SK-N-MC (cell line): Measurements from ENCODE around the gene MR1.

Source experiments
- EZH2 ChIP-seq: fragments of 200-600 bp; sonication (generic); IDR thresholded peaks from one replicate; pipeline ENCODE4 v1.6.1; 2017; ENCODE audit warnings: antibody characterized with exemption
- FOXP2 ChIP-seq: optimal IDR thresholded peaks from 2 replicates; pipeline ENCODE3; 2011; ENCODE audit warnings: mild to moderate bottlenecking, moderate library complexity; ENCODE audit not compliant: insufficient read depth; ENCODE audit errors: extremely low read length, control extremely low read depth
- POLR2AphosphoS5 ChIP-seq: IDR thresholded peaks from 2 replicates; pipeline ENCODE4 v1.6.1; 2012; ENCODE audit warnings: mild to moderate bottlenecking, low read depth, low read length, borderline replicate concordance

DNA sequence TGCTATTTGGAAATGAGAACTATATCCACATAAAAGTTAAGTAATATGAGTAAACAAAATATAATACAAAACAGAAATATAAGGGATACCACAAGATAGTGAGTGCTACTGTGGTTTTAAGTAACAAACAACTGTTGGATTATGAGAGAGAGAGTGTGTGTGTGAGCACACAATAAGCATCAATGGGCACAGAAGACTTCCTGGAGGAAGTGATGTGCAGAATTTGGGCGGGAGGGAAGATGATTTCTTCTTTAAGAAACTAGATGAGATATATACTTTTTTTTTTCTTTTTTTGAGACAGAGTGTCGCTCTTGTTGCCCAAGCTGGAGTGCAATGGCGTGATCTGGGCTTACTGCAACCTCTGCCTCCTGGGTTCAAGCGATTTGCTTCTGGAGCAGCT is 46.8 kb downstream of the MR1 start:
- TF ChIP-seq EZH2 (no peak), POLR2AphosphoS5 (no peak), FOXP2 (no peak)
